GM21381 (cell line): ENCODE measurements around the gene ERC1.
"Not testable (repeated sequence)": the region's sequence is repeated elsewhere in the genome, so short reads cannot be mapped to it uniquely, and the experiment has no call there.

Experiments
- ATAC-seq: cut with Tn5 transposase; IDR thresholded peaks from one replicate; pipeline ENCODE4 v1.9.1; 2021; ENCODE audit warnings: mild to moderate bottlenecking, moderate library complexity; ENCODE audit not compliant: unreplicated experiment

Gene ERC1

DNA sequence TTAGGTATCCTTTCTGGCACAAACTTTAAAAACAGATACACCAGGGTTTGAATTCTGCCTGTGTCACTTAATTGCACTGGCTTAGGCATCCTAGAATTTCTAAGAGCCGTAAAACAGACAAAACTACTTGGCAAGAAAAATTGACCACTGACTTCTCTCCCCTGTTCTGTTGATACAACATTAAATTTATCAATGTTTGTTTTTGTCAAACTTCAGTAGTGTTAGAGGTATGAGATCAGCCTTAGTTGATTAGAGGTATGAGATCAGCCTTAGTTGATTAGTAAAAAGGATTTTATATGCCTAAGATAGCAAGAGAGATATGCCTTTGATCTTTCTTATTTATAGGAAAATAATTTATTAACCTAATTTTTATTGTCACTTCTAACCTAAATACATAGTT lies 320.1 kb downstream of the ERC1 start:
- no peak for ATAC-seq

DNA sequence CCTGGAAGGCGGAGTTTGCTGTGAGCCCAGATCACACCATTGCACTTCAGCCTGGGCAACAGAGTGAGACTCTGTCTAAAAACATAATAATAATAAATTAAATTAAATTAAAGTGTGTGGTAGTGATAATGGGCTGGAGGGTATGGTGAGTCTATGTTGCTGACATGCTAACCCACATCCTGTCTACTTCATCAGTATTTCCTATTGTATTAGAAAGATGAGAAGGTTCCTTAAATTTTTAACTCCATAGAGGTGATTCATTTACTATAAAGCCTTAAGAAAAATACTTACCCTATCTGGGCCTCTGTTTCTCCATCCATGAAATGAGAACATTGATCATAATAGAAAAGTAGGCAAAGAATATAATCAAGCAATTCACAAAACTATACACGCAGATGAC lies 322.9 kb downstream of the ERC1 start:
- ATAC-seq = no peak

DNA sequence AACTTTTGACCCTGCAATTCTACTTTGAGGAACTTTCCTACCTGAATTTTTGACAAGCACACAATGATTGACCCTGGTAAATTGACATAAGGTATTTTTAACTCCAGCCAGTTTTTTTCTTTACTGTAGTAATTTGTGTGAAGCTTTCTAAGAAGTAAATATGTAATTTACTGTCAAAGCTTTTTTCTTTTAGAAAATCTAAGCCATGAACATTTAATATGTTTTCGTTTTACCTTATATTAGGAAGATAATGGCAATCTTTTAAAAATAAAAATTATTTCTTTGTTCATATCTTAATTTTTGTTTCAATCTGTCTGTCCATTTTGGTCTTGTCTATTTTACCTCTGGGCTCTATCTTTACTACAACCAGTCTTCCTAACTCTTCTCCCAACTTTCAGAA lies 323.5 kb downstream of the ERC1 start:
- no peak for ATAC-seq

DNA sequence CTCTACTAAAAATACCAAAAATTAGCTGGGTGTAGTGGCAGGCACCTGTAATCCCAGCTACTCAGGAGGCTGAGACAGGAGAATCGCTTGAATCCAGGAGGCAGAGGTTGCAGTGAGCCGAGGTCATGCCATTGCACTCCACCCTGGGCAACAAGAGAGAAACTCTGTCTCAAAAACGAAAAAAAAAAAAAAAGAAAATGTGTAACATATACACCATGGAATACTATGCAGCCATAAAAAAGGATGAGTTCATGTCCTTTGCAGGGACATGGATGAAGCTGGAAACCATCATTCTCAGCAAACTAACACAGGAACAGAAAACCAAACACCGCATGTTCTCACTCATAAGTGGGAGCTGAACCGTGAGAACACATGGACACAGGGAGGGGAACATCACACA lies 326.0 kb downstream of the ERC1 start:
- not testable (repeated sequence) for ATAC-seq

DNA sequence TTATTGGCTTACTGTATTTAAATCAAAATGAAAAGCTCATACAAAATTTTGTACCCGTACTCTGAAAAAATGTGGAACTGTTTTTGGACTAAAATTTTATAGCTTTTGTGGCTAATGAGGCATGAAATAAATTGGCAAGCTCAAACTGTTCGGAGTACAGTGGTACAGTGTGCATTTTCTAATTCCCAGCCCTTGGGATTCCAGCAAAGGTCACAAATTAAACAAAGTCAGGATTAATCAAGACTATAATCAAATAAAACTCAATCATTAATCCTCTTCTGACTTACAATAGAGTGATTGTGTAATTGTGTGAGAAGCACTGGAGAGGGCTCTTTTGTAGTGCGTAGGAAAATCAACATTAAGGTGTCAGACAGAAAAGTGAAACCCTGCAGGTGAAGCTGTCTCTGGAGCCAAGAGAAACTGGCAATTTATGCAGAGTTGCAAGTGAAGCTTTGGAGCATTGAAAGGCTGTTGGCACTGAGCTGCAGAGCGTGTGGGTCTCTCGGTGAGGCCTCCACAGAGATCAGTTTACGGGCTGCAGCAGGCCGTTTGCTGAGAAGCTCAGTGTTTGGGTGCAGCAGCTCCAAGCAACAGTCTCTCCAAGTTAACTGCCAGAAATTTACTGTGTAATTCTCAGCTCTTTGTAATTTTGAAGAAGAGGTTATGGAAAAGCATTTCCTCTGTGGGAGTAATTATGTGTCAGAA lies 327.5 kb downstream of the ERC1 start:
- ATAC-seq = no peak

DNA sequence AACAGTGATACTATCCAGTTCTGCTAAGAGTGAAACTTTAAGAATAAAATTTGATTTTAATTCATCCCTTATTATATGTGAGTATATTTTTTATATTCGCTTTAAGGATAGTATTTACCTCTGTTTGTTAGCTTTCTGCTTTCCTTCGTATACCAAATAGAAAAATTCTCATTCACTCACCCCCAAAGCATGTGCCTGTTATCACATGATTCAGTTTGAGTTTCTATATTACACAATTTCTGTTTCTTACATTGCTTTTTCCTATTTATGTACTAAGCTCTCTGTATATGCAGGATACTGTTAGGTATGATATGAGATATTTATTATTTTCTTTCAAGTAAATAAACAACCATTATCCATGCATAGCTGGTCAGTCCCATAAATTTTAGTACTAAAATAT lies 328.2 kb downstream of the ERC1 start:
- ATAC-seq = no peak

DNA sequence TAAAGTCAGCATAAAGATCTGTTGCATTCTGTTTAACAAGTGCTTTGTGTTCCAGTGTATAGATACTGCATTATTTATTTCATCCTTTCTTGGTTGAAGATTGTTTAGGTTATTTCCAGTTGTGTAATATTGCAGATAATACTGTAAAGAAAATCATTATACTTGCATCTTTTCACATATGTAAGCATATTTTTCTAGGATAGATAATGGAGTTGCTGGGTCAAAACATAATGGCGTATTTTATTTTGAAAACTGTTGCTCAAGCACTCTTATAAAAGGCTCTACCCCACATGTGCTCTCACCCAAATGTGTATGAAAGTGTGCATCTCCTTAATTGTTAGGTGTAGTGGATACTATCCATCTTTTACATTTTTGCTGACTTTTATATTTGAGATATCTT lies 329.0 kb downstream of the ERC1 start:
- no peak for ATAC-seq

DNA sequence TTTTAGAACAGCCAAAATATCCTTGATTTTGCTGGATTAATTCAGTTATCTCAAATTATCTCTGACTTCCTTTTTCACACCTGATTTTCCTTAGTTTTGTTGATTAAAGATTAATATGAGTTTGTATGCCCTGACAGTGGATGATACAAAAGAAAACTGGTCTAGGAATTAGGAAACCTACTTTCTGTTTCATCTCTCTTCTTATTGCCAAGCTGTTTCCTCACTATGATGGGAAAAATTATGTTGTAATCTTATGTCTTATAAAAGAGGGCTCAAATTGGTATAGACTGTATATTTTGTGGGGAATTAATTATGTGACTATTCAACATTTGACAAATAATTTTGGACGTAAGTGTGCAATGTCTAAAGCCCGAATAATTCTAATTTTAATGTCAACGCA lies 331.8 kb downstream of the ERC1 start:
- no peak for ATAC-seq

DNA sequence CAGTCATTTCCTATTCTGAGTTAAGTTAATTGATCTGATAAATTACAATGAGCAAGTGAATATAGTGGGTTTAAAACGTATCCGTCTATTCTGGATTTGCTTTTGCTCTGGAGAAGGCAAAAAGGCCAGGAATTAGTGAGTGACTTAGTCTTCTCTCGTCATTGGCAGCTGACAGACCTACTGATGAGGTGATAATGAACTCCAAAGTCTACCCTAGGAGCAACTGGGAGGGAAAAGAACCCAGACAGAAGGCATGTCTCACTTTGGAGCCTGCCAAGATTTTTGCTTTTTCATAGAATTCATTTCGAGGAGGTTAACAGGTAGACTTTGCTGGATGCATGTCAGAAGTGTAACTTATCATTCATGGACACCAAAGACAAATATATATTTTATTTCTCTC lies 333.1 kb downstream of the ERC1 start:
- ATAC-seq = no peak

DNA sequence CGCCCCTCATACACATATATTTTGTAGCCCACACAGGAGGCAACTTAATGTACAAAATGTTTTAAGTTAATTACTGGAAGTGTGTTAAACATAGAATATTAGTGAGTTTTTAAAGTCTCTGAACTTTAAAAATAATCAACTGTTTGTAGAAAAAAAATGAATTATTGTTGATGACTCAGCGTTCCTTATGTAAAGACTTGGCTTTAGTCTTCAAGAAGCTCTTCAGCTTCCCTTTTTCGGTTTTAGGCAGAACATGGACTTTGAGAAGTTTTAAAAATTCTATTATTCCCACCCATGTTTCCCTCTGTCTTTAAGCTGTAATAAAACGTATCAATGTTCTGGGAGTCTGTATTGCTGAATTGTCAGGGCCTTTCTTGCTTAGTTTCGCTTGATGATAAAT lies 333.9 kb downstream of the ERC1 start:
- no peak for ATAC-seq

DNA sequence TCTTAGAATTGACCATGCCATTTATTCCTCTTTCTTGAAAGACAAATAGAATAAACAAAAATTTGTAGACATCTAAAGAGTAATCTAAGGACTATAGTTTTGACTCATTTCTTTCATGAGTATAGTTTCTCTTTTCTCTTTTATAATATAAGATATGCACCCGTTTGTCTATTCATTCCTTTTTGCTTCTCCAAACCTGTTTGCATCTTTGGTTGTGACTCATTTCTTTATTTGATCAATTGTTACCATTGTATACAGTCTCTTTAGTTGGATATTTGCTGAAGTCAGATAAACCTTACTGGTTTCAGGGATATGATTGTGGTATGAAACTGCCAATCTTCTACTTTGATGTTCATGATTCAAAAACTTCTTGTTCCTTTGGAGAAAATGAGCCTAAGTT lies 334.6 kb downstream of the ERC1 start:
- ATAC-seq = no peak

DNA sequence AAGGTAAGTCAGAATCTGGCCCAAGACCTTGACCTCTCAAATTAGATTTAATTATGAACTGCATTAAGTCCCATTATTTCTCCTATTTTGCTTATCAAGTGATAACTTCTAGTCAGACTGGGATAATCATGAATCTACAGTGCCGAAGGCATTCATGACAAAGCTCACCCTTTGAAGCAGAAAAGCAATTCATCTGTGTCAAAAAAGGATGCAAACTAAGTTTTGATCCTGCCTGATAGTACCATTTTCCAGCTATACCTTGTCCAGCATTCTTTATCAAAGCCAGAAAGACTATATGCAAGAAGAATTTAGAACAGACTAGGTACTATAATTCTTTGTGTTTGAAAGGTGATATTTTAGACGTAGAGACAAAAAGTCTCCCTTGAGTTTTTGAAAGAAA lies 335.2 kb downstream of the ERC1 start:
- ATAC-seq = no peak

DNA sequence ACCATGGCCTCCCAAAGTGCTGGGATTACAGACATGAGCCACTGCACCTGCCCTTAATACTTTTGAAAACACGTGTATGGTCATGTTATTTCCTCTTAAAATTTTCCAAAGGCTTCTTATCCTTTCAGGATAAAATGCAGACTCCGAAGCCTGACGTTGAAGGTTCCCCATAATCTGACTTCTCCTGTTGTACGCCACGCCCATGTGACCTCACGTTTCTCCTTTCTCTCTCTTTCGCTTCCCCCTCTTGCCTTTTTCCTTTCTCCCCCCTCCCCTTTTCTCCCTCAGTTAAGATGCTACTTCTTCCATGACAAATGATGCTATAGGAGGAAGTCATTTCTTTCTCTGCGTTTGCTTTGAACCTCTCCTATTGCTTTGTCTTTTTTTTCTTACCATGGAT lies 337.4 kb downstream of the ERC1 start:
- no peak for ATAC-seq

DNA sequence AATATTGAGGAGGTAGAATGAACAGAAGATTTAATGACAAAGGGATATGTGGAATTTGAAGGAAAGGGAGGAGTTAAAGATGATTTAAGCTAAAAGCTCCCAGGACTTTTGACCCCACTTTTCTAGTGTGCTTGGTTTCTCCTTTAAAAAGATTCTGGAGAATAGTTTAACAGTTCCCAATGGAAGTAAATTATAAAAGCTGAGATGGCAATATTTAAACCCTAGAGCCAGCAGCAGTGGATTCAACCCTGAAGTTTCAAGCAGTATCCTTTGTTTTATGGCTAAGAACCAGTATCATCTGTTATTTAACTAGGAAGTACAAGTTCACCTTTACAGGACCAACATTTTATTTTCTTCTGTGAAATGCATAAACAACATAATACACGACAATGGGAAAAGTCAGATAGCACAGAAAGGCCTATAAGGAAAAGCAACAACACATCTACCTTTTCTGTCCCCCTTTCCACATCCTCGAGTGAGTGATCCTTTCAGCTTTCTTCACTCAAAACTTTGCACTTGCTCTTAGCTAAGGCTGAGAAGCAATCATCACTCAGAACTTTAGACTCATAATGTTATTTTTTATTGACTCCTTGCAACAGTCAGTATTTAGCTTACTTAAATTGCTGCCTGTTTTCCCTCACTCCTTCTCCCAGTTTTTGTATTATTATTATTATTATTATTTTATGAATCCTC lies 338.9 kb downstream of the ERC1 start:
- no peak for ATAC-seq

DNA sequence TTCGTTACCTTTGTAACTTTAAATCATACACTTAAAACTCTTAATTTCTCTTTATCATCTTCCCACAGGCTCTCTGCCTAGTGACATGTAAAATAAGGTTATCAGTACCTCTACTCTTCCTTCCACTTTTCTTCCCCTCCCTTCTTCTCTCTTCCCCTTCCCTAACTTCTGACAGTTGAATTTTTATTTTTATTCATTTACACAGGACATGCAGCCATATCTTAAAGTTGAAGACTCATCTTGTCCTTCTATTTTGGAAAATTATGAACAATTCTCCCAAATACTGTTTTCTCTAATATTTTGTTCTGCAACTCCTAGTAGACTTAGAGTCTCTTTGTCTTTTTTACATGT lies 339.4 kb downstream of the ERC1 start:
- no peak for ATAC-seq

DNA sequence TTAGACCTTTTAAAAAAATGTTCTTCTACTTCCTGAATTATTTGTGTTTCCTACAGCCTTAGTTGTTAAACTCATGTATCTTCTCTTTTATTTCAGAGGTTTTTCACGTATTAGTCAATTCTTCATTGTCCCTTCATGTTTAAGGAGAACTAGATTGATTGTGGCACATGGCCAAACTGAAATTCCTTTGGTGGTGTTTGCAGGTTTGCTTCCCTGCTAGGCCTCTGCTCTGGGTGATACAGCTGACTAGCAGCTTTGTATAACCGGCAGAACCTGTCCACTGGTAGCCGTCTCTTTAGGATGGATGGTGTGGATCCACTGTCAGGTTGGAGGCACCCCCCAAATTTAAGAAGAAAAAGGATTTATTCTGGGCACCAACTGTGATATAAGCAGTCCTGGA lies 341.3 kb downstream of the ERC1 start:
- ATAC-seq = no peak

DNA sequence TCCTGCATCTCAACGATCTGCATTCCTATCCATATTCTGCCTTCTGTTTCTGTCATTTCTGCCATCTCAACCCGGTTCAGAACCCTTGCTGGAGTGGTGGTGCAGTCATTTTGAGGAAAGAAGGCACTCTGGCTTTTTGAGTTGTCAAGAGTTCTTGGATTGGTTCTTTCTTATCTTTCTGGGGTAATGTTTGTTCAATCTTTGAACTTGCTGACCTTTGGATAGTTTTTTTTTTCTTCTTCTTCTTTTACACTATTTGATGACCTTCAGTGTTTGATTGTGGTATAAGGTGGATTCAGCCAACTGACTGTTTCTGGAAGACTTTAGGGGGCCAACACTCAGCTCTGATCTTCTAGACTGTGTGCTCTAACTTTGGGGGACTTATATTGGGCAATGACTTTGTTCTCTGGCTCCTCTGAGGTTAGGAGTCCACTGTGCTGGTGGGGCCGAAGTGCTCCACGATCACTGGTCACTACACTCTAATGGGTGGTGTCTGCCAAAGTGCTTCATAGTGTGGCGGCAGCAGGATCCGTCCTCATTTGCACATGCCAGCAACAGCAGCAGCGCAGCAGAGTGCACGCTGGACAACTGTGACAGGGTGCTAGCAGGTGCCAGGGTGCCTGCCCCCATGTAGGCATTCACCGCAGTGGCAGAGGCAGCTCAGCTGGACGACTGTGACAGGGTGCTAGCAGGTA lies 347.6 kb downstream of the ERC1 start:
- no peak for ATAC-seq

DNA sequence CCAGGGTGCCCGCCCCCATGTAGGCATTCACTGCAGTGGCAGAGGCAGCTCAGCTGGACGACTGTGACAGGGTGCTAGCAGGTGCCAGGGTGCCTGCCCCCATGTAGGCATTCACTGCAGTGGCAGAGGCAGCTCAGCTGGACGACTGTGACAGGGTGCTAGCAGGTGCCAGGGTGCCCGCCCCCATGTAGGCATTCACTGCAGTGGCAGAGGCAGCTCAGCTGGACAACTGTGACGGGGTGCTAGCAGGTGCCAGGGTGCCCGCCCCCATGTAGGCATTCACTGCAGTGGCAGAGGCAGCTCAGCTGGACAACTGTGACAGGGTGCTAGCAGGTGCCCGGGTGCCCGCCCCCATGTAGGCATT lies 348.1 kb downstream of the ERC1 start:
- ATAC-seq = not testable (repeated sequence)

DNA sequence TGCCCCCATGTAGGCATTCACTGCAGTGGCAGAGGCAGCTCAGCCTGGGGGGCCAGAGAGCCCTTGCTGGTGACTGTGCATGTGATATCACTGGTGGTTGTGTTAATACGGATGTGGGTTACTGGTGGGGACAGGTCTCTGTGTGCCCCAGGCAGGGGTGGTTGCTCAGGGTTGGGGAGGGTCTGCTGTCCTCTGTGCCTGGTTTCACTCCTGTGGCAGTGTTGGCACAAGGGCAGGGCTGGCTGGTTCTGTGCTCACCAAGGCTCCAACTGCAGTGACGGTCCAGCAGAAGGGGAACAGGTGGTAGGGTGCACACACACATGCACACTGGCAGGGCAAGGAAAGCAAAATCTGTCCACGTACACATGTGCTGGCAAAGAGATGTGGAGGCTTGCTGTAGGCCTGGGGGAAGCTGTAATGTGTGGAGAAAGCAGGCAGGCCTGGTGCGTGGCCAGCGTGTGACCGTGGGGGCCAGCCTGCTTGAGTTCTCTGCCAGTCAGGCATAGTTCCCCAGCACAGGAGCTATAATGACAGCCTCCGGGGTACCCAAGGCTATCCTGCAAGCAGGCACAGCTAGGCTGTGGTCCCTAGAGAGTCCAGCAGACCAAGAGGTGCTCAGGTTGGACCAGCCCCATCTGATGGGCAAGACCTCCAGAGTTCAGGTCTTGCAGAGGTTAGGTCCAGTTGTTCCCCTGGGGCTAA lies 348.7 kb downstream of the ERC1 start:
- ATAC-seq = no peak

DNA sequence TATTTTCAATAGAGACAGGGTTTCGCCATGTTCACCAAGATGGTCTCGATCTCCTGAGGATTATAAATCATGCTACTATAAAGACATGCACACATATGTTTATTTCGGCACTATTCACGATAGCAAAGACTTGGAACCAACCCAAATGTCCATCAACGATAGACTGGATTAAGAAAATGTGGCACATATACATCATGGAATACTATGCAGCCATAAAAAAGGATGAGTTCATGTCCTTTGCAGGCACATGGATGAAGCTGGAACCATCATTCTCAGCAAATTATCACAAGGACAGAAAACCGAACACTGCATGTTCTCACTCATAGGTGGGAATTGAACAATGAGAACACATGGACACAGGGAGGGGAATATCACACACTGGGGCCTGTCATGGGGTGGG lies 350.2 kb downstream of the ERC1 start:
- not testable (repeated sequence) for ATAC-seq

DNA sequence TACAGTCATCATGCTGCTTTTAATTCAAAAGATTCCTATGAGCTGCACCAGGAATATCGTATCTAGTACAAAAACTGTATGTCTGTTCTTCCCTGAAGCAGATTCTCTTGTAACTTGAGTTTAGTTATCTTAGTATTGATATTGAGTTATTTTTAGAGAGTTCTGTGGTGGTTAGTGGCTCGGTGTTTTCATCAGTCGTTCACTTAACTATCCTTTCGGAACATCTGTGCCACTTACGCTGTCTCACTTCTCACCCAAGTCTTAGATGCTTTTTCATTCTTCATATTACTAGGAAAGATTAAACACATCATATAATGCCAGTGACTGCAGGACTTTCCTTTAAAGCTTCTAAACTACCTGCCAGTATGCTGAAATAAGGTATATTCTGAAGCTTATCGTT lies 352.4 kb downstream of the ERC1 start:
- ATAC-seq = no peak

DNA sequence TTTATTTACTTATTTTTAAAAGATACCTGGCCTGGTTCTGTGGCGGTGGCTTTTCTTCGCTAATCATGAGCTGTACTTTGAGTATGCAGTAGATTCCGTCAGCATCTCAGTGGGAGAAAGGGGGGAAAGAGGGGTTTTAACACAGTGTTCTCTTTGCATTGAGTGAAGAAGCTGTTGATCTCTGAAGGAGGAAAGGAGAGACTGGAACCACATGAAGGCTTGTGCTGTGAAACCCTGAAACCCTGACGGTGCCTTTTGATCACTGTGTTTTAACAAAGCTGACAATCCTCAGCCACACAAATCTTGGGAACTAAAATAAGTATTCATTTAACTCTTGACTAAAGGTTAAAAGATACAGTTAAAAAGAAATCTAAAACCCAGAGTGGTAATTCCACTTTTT lies 353.2 kb downstream of the ERC1 start:
- no peak for ATAC-seq
